ENCODE data around the gene ADARB1. TPM values are rescaled to one million over a fixed set of nuclear protein-coding genes. Genes with fewer than 3 reads are reported as not detected.

The ADARB1 gene
- total RNA-seq, 1 donor from 2014 or later, result 14.0 TPM

DNA sequence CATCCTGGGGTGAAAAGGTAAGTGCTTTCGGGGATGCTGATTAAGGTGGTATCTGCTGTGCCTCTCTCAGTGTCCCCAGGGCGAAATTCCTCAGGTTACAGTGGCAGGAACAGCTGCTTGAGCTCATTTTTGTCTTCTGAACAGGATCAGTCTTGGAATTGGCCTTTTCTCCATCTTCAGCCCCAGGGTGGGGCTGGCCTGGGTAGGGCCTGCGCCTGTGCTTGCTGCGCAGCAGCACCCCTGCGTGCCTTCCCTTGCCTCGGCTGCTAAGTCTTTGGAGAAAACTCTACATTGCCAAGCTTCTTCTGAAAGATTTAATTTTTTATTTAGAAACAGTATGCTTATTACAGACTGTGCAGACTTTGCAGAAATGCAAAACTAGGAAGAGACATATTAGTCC, 41.7 kb downstream of the ADARB1 start:
- Histone ChIP-seq H3K27me3 (ENCODE audit: control insufficient read depth, insufficient read depth, low read length) (no peaks in the 10 kb centered on the region), H3K4me3 (ENCODE audit: low read depth, low read length) (no peak overlapping the region), H3K36me3 (ENCODE audit: control insufficient read depth, insufficient read depth, low read length) (peaks cover 3% of the 10 kb centered on the region)
- no peak for FAIRE-seq
- TF ChIP-seq, protein P1, sequence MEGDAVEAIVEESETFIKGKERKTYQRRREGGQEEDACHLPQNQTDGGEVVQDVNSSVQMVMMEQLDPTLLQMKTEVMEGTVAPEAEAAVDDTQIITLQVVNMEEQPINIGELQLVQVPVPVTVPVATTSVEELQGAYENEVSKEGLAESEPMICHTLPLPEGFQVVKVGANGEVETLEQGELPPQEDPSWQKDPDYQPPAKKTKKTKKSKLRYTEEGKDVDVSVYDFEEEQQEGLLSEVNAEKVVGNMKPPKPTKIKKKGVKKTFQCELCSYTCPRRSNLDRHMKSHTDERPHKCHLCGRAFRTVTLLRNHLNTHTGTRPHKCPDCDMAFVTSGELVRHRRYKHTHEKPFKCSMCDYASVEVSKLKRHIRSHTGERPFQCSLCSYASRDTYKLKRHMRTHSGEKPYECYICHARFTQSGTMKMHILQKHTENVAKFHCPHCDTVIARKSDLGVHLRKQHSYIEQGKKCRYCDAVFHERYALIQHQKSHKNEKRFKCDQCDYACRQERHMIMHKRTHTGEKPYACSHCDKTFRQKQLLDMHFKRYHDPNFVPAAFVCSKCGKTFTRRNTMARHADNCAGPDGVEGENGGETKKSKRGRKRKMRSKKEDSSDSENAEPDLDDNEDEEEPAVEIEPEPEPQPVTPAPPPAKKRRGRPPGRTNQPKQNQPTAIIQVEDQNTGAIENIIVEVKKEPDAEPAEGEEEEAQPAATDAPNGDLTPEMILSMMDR (IDR thresholded peaks at IDR 0.05; ENCODE audit: insufficient read depth, low read length, severe bottlenecking), result no peak
- DNase-seq (ENCODE audit: low read depth), result no peak

DNA sequence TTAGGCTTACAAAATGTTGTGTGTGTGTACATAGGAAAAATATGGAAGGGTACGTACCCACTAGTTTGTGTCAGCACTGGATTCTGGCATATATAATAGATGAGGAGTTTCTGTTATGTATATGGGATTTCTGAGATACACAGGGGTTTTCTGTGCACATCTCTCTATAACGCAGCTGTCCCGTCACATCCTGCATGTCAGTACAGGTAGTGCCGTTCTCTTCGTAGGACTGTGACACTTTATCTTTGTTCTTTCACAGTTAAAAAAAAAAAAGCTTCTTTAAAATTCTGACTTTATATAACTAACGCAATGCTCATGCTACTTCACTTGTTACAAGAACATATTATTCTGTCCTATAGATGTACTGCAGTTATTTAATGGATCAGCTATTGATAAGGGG, 42.9 kb downstream of the ADARB1 start:
- peaks cover 3% of the 10 kb centered on the region for H3K36me3 ChIP-seq (ENCODE audit: control insufficient read depth, insufficient read depth, low read length)
- TF ChIP-seq, protein P1 (IDR thresholded peaks at IDR 0.05; ENCODE audit: insufficient read depth, low read length, severe bottlenecking), result no peak
- no peak for FAIRE-seq

GRCh38 chr21:45118099-45118498, 43.7 kb downstream of the ADARB1 start:
- DNase-seq (ENCODE audit: low read depth), result no peak
- TF ChIP-seq, protein P1 (IDR thresholded peaks at IDR 0.05; ENCODE audit: insufficient read depth, low read length, severe bottlenecking), result no peak
- Histone ChIP-seq H3K36me3 (ENCODE audit: control insufficient read depth, insufficient read depth, low read length) (peaks cover 3% of the 10 kb centered on the region), H3K4me3 (ENCODE audit: low read depth, low read length) (no peak overlapping the region), H3K27me3 (ENCODE audit: control insufficient read depth, insufficient read depth, low read length) (no peaks in the 10 kb centered on the region)
- no peak for FAIRE-seq

More for the DNA sequence above, 42.9 kb downstream of the ADARB1 start:
- no peak for DNase-seq (ENCODE audit: low read depth)
- Histone ChIP-seq H3K4me3 (ENCODE audit: low read depth, low read length) (no peak overlapping the region), H3K27me3 (ENCODE audit: control insufficient read depth, insufficient read depth, low read length) (no peaks in the 10 kb centered on the region)

- Histone ChIP-seq H3K4me3 (ENCODE audit: low read depth, low read length) (no peak overlapping the region), H3K27me3 (ENCODE audit: control insufficient read depth, insufficient read depth, low read length) (no peaks in the 10 kb centered on the region), H3K36me3 (ENCODE audit: control insufficient read depth, insufficient read depth, low read length) (peaks cover 3% of the 10 kb centered on the region)
- TF ChIP-seq, protein P1 (IDR thresholded peaks at IDR 0.05; ENCODE audit: insufficient read depth, low read length, severe bottlenecking), result no peak
- DNase-seq (ENCODE audit: low read depth), result no peak
- FAIRE-seq, result no peak
Measured at GRCh38 chr21:45119812-45120211, 45.4 kb downstream of the ADARB1 start.

GRCh38 chr21:45120975-45121374, 46.6 kb downstream of the ADARB1 start:
- Histone ChIP-seq H3K4me3 (ENCODE audit: low read depth, low read length) (no peak overlapping the region), H3K36me3 (ENCODE audit: control insufficient read depth, insufficient read depth, low read length) (peaks cover 3% of the 10 kb centered on the region), H3K27me3 (ENCODE audit: control insufficient read depth, insufficient read depth, low read length) (no peaks in the 10 kb centered on the region)
- FAIRE-seq, result no peak
- DNase-seq (ENCODE audit: low read depth), result no peak
- TF ChIP-seq, protein P1 (IDR thresholded peaks at IDR 0.05; ENCODE audit: insufficient read depth, low read length, severe bottlenecking), result no peak

DNA sequence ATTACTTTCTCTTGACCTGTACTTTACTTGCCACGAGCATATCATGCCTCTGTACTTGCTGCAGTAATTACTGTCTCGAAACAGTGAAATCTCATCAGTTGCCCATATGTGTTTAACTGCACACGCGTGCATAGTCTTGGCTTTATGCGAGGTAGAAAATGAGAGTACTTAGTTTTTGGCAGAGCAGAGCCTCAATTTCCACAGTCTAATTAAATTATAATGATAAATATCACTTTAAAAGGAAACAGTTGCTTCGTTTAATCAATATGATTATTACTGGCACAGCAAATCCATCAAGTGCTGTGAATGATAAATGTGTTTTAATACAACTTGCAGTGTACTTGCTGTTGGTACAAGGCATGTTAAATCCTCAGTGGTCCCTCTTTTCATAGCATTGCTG, 47.6 kb downstream of the ADARB1 start:
- TF ChIP-seq, protein P1 (IDR thresholded peaks at IDR 0.05; ENCODE audit: insufficient read depth, low read length, severe bottlenecking), result no peak
- H3K4me3 ChIP-seq (ENCODE audit: low read depth, low read length), result no peak overlapping the region
- H3K27me3 ChIP-seq (ENCODE audit: control insufficient read depth, insufficient read depth, low read length), result no peaks in the 10 kb centered on the region
- H3K36me3 ChIP-seq (ENCODE audit: control insufficient read depth, insufficient read depth, low read length), result peaks cover 3% of the 10 kb centered on the region
- DNase-seq (ENCODE audit: low read depth), result no peak
- FAIRE-seq, result no peak

Data from bronchial epithelial cell (primary cell).